OCI-LY3 (cell line): Measurements from ENCODE around the gene CEP41.

Experiments used
- H2AFZ ChIP-seq: fragments of 200-600, 300-600 bp; shearing (Covaris generic); 2 replicates; pipeline ENCODE4 v1.6.0; 2014; ENCODE audit warnings: antibody characterized with exemption, low read depth, low read length
- H3K27ac ChIP-seq: fragments of 200-600, 300-600 bp; sonication (generic); 2 replicates; pipeline ENCODE4 v1.5.1; 2014; ENCODE audit warnings: mild to moderate bottlenecking, low read length, moderate library complexity, mixed read lengths
- H3K27me3 ChIP-seq: fragments of 200-600, 300-600 bp; sonication (generic); 2 replicates; pipeline ENCODE4 v1.6.1; 2014; ENCODE audit warnings: low read depth, low read length, mixed read lengths
- H3K36me3 ChIP-seq: fragments of 200-600, 300-600 bp; sonication (generic); replicated peaks from 2 replicates; pipeline ENCODE3; 2014; ENCODE audit warnings: low read depth, low read length, mixed read lengths
- H3K4me1 ChIP-seq: fragments of 300-600, 200-600 bp; sonication (generic); 2 replicates; pipeline ENCODE4 v1.6.1; 2014; ENCODE audit warnings: low read length, mixed read lengths
- H3K4me2 ChIP-seq: fragments of 200-600, 300-600 bp; sonication (generic); 2 replicates; pipeline ENCODE4 v1.6.1; 2014; ENCODE audit warnings: low read length, mixed read lengths
- H3K4me3 ChIP-seq: fragments of 300-600, 200-600 bp; sonication (generic); 2 replicates; pipeline ENCODE4 v1.5.1; 2014; ENCODE audit warnings: antibody characterized with exemption, mild to moderate bottlenecking, low read length, moderate library complexity
- H3K79me2 ChIP-seq: fragments of 300-600, 200-600 bp; shearing (Covaris generic); 2 replicates; pipeline ENCODE4 v1.6.1; 2014; ENCODE audit warnings: mild to moderate bottlenecking, low read length, mixed read lengths
- H3K9ac ChIP-seq: fragments of 300-600, 200-600 bp; shearing (Covaris generic); 2 replicates; pipeline ENCODE4 v1.6.0; 2014; ENCODE audit warnings: mild to moderate bottlenecking, low read length, moderate library complexity
- H3K9me3 ChIP-seq: fragments of 200-600, 300-600 bp; shearing (Covaris generic); 2 replicates; pipeline ENCODE4 v1.6.1; 2014; ENCODE audit warnings: low read length, mixed read lengths; ENCODE audit not compliant: insufficient read depth
- H4K20me1 ChIP-seq: fragments of 200-600, 300-600 bp; sonication (generic); 2 replicates; pipeline ENCODE4 v1.6.1; 2016; ENCODE audit warnings: low read length, mixed read lengths; ENCODE audit not compliant: insufficient read depth
- CTCF ChIP-seq: fragments of 200-600, 300-600 bp; sonication (generic); IDR thresholded peaks from 2 replicates; pipeline ENCODE4 v1.5.1; 2014; ENCODE audit warnings: antibody characterized with exemption, low read length, low read depth
- EZH2phosphoT487 ChIP-seq: fragments of 200-600 bp; shearing (Covaris generic); IDR thresholded peaks from 2 replicates; pipeline ENCODE4 v1.6.1; 2018; ENCODE audit warnings: antibody characterized with exemption, mixed run types, low read depth

The CEP41 gene

GRCh38 chr7:130390486-130390885 is 50.3 kb downstream of the CEP41 start:
- H3K9ac ChIP-seq, result no peak overlapping the region
- TF ChIP-seq CTCF (no peak), EZH2phosphoT487 (no peak)
- no peaks in the 10 kb centered on the region for H4K20me1 ChIP-seq
- no peaks in the 10 kb centered on the region for H3K4me1 ChIP-seq
- H3K4me2 ChIP-seq, result no peak overlapping the region
- no peaks in the 10 kb centered on the region for H3K36me3 ChIP-seq
- H2AFZ ChIP-seq, result no peak overlapping the region
- H3K27me3 ChIP-seq, result no peaks in the 10 kb centered on the region
- H3K27ac ChIP-seq, result no peak overlapping the region
- H3K4me3 ChIP-seq, result no peak overlapping the region
- H3K9me3 ChIP-seq, result no peaks in the 10 kb centered on the region
- H3K79me2 ChIP-seq, result no peaks in the 10 kb centered on the region

DNA sequence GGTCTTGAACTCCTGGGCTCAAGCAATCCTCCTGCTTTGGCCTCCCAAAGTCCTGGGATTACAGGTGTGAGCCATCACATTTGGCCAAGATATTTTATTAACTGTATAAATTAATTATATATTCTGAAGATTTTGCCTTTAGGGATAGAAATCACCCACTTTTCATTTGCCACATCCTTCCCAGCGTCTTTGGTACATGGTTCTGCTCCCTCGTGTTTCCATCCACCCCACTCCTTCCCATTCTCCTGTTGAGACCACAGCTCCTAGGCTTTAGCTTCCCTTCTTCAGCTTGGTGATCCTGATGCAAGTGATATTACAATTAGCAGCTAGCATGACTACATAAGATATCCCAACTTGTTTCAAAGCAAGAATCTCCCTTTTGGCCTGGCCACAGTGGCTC is 52.1 kb downstream of the CEP41 start:
- no peaks in the 10 kb centered on the region for H4K20me1 ChIP-seq
- no peaks in the 10 kb centered on the region for H3K4me1 ChIP-seq
- no peak overlapping the region for H3K9ac ChIP-seq
- H3K4me2 ChIP-seq, result no peak overlapping the region
- no peak overlapping the region for H3K4me3 ChIP-seq
- H3K9me3 ChIP-seq, result no peaks in the 10 kb centered on the region
- no peaks in the 10 kb centered on the region for H3K79me2 ChIP-seq
- H3K36me3 ChIP-seq, result no peaks in the 10 kb centered on the region
- no peak overlapping the region for H3K27ac ChIP-seq
- TF ChIP-seq EZH2phosphoT487, result no peak
- TF ChIP-seq CTCF, result no peak
- H2AFZ ChIP-seq, result no peak overlapping the region
- no peaks in the 10 kb centered on the region for H3K27me3 ChIP-seq

DNA sequence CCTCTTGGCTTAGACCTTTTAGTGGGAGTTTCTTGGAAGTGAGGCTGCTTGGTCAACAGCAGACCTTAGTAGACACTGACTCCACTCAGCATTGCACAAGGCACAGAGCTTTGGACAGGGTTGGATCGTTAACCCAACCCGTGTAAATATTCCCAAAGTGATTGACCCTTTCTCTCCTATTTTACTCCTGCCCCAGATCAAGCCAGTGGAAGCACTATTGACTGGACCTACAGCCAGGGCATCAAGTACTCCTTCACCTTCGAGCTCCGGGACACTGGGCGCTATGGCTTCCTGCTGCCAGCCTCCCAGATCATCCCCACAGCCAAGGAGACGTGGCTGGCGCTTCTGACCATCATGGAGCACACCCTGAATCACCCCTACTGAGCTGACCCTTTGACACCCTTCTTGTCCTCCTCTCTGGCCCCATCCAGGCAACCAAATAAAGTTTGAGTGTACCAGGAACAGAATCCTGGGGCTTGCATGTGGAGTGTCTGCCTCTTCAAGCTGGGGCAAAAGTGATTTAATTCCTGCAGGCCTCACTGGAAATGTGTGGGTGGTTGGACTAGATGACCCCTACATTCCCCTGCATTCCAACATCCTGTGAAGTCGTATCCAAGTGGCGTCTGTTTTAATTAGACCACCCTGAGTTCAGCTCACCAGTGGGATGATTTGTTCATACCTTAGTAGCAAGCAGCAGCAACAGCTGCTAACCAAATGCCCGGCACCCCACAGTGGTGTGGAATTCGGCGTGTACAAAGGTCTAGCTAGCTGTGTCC is 53.0 kb downstream of the CEP41 start:
- TF ChIP-seq EZH2phosphoT487 (no peak), CTCF (no peak)
- no peak overlapping the region for H2AFZ ChIP-seq
- H3K9me3 ChIP-seq, result no peaks in the 10 kb centered on the region
- no peaks in the 10 kb centered on the region for H3K27me3 ChIP-seq
- no peaks in the 10 kb centered on the region for H4K20me1 ChIP-seq
- H3K4me2 ChIP-seq, result no peak overlapping the region
- H3K4me3 ChIP-seq, result no peak overlapping the region
- H3K79me2 ChIP-seq, result no peaks in the 10 kb centered on the region
- no peaks in the 10 kb centered on the region for H3K4me1 ChIP-seq
- H3K9ac ChIP-seq, result no peak overlapping the region
- no peak overlapping the region for H3K27ac ChIP-seq
- H3K36me3 ChIP-seq, result no peaks in the 10 kb centered on the region

DNA sequence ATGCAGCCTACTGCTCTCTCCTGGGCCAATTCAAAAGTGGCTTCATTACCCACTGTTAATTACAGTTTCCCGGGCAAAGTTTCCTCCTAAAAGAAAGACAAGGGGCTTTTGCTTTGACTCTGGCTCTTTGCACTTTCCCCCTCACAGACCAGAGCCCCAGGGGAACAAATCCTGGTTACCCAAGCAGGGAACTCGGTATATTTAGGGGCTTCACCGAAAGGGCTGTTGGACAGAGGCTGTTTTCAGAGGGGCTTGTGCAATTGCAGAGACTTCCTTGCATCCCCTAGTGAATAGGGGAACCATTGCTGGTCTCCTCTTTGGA is 53.5 kb downstream of the CEP41 start:
- H3K4me1 ChIP-seq, result no peaks in the 10 kb centered on the region
- no peak overlapping the region for H3K9ac ChIP-seq
- no peak overlapping the region for H3K4me3 ChIP-seq
- H2AFZ ChIP-seq, result no peak overlapping the region
- H3K9me3 ChIP-seq, result no peaks in the 10 kb centered on the region
- H3K4me2 ChIP-seq, result no peak overlapping the region
- TF ChIP-seq CTCF (no peak), EZH2phosphoT487 (no peak)
- H4K20me1 ChIP-seq, result no peaks in the 10 kb centered on the region
- no peaks in the 10 kb centered on the region for H3K27me3 ChIP-seq
- no peaks in the 10 kb centered on the region for H3K79me2 ChIP-seq
- H3K27ac ChIP-seq, result no peak overlapping the region
- no peaks in the 10 kb centered on the region for H3K36me3 ChIP-seq
